Activated gamma-delta T cell (primary cell): ENCODE data around the gene HOXA6.

ENCODE experiments used
- DNase-seq: peaks from one replicate; lab custom pipeline; 2025; lab: John Stamatoyannopoulos, UW

HOXA6 gene

DNA sequence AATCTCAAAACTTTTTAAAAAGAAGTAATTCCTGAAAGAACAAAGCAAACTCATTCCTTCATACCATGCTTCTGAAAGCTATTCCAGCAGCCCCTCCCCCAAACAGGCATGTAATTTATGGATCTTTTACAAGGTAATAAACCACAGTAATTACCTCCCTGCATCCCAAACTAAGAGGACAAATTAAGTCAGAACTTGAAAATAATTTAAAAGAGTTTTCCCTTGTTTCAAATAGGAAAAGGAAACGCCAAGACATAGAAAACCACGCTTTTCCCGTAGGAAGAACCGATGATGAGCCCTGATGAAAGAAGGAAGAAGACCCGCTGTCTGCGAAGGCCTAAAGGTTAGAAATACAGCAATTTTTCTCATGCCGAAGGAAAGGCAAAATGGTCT lies 25.9 kb downstream of the HOXA6 start:
- DNase-seq = no peak

DNA sequence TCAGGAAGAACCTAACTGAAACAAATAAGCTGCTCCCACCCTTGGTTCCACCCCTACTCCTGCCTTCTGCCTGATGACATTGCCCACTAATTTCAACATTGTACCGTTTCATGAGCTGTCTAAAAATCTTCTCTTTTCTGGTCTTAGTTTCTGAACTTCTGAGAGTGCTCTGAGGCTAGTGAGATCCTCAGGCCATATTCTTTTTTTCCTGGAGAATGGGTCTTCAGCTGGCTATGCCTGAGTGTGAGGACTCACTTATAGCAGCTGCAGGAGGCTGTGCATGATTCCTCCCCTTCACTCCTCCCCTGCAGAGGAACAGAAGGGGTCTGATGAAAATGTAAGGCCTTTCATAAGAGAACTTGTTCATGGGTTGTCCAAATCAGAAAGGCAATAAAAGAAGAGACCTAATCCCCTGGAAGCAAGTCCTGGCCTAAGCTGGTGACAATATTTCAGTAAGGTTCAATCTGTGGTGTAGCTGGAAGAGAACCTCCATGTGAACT lies 28.1 kb downstream of the HOXA6 start:
- no peak for DNase-seq

DNA sequence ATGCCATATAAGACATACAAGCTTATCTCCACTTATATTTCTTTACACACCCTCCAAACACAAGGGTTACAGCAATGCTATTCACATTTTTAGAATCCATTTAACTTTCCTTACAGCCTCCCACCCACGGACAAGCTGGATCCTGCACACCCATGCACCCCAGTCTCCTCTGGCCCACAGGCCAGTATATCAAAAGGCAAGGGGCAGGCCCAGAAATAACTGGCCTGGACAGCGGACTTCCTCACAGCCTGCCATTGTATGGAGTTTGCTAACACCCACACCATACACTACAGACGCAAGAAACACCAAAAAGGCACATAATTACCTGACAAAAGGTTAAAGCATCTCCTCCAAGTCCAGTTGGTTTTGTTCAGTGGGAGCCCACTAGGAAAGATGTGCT lies 29.0 kb downstream of the HOXA6 start:
- DNase-seq = no peak

DNA sequence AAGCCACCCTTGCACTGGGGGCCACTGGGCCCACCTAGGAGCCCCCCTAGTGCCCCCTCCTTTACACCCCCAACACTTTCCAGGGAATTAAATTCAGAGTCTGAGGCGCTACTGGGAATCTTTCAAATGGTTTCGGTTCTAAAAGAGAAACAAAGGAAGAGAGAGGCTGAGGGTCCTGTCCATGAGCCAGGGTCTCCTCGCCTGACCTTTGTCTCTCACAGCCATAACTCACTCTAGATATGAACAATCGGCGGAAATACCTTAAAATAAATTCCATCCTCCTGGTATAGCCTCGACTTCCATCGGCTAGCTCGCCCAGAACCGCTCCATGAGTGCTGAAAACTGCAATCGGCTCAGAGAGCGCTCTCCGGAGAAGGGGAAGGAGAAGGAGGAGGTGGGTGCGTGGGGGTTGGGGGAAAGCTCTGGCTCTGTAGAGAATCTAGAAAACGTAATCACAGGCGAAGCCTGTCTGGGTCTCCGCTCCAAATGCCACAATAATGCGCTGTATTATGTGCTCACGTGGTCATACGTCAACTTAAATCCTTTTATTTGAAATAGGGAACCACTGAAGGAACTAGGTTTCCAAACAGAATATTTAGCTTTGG lies 29.6 kb downstream of the HOXA6 start:
- DNase-seq = no peak

DNA sequence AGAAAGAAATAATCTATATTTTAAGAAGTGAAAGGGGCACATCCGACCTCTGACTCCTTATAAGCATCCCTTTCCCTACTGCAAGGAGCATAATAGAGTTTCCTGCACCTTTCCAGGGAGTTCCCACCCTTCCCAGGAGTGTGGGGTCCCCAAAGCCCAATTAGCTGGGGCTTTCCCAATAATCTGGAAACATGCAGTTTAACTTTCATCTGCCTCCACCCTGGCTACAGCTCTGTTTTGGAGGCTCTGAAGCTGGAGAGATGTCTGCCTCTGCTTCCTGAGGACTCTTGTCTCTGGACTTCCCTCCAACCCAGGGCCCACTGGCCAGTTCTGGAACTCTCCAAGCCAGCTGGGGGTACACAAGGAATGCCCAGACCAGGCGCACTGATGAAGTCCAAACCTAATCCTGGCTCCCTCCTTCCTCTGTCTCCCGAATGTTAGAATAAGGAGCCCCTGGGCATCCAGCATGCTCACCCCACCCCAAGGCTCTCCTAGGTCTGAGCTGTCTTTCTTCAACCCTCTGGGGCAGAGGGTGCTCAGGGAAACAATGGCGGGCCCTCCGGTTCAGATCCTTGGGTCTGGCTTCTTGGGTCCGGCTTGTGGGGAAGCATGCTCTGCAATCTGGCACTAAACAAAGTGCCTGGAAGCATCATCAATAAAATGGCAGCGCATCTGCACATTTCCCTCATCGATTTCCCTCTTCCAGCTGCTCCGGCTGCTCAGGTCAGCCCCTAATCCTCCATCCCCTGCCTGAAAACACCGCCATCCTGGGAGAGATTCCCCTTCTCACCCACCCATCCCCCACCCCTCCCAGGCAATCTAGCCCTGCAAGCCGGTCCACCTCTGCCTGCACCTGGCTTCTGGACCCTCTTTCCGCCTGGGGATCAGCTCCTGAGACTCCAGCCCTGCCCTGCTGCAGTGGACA lies 30.4 kb downstream of the HOXA6 start:
- no peak for DNase-seq

DNA sequence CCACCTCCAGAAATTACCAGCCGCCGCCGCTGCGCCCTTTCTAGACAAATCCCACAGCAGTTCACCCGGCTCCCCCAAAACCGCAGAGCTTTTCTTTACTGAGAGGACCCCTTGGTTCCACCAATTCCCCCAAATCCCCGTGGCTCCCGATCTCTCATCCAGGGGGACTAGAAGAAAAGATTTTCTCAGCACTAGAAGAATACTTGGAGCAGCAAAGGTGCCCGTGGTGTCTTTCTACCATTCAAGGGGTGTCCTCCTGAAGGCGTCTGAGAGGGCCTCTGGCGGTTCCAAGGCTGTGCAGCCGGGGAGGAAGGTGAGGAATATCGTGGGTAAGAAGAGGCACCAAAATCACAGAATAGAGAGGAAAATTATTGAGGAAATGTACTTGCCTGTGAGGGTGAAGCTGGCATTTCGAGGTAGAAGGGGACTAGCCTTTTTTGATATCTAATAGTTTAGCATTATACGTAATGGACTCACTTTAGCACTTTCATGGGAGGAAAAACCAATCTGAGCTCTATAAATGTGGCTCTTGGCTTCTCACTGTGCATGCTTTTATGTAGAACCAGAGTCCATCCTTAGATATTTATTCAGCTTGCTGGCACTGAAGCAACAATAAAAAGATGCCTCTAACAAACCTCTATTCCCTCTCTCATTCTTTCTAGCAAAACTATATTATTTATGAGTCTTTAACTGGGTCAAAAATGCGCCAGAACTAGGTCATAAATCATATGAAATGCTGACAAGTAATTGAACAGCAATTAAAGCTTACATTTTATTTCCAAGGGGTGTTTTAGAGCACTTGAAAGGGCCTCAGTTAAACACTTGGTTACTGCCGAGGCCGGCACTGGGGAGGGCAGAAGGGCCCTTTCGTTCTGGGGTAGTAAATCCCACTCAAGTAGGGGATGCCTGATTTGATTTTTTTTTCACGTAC lies 31.3 kb downstream of the HOXA6 start:
- no peak for DNase-seq

DNA sequence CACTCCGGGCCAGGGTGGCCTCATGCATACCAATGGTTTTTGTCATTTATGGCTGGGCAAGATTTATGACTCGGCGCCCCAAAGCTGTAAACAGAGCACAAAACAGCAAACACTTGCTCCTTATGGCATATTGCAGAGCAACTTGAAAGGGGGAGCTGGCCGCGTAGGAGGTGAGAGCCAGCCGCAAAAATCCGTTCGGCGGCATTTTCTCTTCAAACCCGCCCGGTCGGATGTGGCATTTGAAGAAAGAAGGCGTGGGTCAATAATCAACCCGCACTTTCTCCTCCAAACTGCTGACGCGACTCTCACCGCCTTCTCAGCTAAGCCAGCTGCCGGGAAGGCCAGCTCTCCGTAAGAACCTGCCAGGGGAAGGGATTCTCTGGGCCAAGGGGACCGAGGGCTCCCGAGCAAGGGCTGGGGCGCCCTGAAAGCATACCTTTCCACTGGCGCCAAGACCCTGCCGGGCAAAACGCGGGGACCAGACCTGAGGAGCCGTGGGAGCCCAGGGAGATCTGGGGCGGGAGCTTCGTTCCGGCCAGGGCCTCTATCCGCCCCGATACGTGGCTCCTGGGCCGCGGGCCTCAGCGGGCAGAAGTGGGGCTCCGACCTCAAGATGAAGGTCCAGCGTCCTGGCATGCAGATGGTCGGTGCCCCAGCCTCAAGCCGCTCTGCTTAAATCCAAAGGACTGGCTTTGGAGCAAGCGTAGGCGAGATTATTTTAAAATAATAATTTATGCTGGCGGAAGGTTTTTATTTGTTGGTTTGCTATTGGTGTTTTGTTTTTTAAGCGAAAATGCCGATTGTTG lies 32.1 kb downstream of the HOXA6 start:
- no peak for DNase-seq

DNA sequence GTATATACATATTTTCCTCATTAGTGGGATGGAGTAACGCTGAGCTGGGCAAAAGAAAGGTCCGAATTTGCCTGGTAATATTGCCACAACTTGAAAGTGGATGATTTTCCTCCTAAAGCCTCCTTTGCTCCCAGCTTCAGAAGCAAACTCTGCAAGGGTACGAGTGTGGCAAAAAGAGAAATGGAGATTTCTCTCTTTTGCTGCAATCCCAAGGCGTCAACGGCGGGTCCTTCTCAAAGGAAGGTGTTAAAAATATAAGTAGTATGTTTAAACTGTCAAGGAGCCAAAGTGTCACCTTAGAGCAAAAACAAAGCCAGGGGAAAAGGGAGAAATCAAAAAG lies 32.7 kb downstream of the HOXA6 start:
- DNase-seq = no peak

DNA sequence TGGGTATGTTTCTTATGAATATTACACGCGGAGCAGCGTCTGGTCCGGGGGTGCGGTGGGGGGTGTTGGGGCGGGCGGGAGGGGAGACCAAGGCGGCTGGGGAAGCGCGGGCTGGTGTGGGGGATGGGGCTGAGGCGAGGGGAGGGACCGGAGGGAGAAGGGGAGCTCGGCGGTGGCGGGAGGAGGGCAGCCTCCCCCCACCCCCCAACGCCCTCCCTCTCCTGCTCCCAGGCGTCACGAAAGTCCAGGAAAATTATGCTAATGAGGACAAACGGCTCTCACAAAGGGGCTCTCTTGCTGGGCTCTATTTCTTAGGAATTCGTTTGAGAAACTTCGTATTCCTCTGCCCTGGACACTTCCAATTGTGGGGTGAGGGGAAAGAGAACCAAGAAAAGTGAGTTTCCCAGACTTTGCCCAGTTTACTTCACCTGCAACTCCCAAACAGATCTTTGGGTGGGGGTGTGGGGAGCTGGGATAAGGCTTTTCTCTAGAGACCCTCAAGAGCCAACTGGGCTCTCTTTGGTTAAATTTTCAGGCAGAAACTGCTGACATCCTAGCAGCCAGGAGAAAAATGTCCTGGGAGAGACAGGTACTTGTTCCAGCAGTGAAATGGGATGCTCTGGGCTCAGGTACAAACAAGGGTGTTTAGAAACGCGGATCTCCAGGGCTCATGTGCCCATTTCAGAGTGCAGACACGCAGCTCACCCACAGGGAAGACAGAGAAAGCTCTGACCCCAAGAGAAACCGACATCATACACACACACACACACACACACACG lies 33.4 kb downstream of the HOXA6 start:
- no peak for DNase-seq

DNA sequence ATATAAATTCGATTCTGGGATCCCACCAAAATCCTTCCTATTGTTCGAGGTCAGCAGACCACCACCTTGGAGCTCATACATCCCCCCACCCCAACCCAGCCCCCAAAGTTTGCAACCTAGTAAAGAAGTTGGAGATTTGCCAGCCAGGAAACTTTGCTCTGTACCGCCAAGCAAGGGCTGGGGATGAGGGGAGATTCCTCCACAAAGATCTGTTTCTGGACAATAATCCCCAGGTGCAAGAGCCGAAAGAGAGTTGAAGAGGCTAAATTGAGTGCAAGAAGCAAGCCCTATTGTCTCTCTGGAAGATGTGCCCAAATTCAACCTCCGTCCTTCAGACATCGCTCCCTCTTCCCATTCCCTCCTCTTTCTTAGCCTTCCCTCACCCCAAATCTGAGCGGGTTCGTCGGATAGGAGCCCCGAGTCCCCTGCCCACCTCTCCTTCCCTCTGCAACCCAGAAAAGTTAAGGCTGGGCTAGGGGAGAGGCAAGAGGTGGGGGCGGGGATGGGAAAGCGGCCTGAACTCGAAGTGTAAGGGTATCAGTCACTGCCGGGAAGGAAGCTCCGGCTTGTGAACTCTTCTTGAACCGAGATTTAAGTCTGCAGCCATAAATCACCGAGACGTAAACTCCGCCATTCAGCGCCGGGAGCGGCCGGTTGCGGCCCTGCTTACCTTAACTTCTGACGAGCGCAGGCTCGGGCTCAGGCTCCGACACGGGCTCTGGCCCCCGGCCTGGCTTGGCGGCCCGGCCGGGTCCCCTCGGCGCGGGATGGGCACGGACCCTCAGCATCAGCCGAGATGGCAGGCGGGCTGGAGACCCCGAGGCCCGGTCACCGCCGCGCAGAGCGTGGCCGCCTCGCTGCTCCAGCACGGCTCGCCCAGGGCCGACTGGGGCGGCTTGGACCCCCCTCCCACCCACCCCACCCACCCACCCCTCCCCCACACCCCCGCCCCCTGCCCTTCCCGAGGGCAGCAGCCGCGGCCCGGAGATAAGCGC lies 34.3 kb downstream of the HOXA6 start:
- DNase-seq = no peak

DNA sequence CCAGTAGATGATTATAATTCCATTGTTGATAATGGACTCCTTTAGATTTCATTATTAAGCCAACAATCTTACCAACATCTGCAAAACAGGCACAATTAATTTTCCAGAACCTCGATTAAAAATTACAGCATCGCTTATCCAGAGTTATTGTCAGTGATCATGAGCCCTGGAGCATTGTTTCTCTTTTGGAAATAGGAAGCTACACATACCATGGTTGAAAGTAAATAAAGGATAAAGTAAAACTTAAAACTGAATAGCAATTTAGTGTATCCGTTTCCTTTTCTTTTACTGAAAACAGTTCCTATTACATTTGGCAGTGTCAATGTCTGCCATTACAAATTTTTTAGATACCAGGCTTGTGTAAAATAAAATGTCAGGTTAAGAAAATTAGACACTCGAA lies 35.2 kb downstream of the HOXA6 start:
- no peak for DNase-seq

DNA sequence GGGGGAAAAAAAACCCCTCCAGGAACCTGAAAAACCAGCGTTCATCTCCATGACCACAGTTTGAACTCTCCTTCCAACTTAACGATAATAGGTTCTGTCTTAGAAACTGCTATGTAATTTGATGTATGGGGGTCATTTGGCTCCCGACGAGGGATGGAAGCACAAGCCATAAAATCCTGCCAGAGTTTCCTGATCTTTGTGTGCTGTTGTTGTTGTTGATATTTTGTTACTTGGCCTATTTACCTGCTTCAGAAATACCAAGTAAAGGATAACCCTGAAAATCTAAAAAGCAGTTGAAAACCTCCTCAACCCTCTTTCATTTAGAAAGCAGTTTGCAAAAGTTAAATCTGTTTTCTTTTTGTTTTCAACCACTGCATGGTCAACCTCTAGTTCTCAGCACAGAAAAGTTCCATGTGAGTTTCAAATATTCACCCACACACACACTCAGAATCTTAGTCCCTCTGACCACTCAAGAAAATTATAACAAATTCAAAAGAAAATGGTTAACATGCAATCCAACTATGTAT lies 35.8 kb downstream of the HOXA6 start:
- no peak for DNase-seq

DNA sequence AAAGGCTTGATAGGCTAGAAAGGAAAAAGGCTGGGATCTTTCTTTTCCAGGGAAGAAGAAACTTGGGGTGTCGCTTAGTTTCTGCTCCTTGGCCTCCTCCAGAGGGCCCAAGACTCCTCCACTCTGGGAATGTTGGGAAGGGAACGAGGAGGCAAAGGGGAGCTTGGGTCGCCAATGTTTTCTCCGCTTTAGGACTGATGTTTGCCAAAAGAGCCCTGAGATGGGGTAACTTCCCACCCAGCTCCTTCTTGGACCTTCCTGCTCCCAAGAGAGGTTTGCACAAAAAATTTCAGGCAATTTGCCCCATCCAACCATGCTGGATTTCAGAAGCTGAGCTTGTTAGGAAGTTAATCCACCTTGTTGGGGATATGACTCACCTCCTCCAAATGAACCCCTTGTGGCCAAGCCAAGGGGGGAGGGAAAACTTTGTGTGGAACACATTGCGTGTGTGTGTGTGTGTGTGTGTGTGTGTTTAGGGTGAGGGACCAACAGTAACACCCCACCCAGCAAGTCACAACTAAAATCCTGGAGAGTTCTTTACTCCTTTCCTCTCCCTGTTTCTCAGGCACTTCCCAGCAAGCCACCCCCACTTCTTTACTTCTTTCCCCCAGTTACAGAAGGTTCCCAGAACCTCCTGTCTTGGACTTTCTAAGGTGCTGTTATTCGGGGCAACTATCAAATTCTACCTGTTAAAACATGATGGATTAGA lies 36.4 kb downstream of the HOXA6 start:
- no peak for DNase-seq

DNA sequence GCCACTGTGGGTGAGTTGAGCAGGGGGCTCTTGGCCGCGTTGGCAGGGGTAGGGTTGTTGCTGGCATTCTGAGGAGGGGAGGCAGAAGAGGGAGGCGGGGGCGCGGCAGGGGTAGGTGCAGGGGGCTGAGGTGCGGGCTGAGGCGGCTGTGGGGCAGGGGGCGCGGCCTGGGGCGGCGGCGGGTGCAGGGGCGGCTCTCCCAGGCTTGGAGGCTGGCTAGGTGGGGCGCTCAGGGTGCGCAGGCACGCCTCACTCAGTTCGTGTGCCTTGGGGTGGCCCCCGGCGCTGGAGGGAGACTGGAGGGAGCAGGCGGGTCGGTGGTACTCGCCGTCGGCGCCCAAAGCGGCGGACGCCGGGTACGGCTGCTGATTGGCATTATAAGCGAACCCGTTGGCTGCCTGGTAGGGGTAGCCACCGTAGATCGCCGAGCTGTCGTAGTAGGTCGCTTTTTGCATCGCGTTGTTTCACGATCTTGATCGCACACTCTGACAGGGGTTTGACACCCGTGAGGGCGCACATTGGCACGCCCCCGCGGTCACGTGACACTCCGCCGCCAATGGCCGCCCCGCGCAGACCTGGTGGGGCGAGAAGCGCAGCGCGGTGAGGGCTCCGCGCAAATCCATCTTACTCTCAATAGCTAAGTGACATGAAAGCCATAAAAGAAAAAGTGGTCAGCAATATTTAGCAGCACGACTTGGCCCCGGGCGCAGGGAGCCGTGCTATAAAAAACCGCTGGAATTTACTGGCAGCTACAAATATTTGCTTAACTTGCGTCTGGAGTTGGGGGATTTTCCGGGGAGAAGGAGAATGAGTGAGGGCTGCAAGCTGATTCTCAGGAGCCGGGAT lies 37.2 kb downstream of the HOXA6 start:
- DNase-seq = no peak

DNA sequence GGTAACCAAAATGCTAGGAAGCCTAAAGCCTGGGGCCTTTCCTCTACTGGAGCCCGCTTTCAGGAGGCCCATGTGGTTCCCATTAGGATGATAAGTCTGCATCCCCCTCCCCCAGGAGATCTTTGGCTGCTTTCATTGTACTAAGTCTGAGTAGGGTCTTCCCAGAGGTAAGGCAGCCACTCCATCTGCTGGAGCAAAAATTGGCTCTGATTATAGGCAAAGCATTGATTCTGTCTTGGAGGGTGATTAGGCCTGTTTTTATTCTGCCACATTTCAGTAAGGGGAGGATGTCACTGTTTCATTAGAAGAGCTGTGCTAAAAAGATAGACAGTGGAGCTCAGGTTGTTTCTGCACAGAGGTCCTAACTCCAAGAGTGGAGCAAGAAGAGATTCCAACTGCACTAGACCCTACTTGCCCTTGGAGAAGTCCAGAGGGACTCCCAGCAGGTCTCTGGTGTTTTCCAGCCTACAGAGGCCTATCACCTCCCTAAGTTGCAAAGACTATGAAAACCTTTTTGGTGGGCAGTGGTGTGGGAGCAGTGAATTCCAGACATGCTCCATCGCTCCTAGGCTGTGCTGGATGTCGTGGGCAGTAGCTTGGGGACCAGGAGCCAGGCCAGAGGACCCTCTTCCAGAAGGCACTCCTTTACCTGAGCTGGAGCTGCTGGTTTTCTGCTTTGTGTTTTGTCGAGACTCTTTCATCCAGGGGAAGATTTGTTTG lies 37.9 kb downstream of the HOXA6 start:
- DNase-seq = no peak

DNA sequence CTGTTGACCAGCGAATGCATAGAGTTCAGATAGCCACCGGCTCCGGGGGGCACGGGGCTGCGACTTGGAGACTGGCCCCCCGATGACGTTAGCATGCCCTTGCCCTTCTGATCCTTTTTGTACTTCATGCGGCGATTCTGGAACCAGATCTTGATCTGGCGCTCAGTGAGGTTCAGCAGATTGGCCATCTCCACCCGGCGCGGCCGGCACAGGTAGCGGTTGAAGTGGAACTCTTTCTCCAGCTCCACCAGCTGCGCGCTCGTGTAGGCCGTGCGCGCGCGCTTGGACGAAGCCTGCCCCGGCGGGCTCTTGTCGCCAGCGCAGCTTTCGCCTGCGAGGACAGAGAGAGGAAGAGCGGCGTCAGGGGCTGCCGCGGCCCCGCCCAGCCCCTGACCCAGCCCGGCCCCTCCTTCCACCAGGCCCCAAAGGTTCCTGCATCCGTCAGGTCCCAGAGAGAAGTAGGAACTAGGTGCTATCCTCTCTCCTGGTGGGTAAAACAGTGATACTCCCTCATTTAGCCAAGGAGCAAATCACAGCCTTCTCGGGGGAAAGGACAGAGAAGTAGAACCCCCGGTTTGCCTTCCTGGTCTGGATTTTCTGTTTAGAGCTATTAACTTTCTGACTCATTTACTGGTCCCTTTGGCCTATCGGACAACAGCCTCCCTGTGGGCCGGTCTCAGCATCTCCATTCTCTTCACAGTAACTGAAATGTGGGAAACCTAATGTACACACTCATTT lies 39.0 kb downstream of the HOXA6 start:
- no peak for DNase-seq
